CD4-positive, CD25-positive, alpha-beta regulatory T cell (primary cell): ENCODE measurements around the gene PLD6. TPM values are rescaled to one million over a fixed set of nuclear protein-coding genes. Genes with fewer than 3 reads are reported as not detected.

Experiments
- ATAC-seq, 2 donors: fragments of 150-1000 bp; cut with Tn5 transposase; one replicate each; pipeline ENCODE4 v1.10.0; 2021; ENCODE audit warnings: low read depth in 2 of 2, moderate number of reproducible peaks in 2 of 2, moderate library complexity in 1 of 2
- DNase-seq, 3 donors: peaks; one replicate each; pipeline versions ENCODE4 v3.0.0 to v3.0.0-alpha.2; 2012 to 2022; ENCODE audit warnings: mixed read lengths in 1 of 3
- H3K27ac ChIP-seq: one replicate; pipeline ENCODE4 v1.7.0; 2013; ENCODE audit warnings: mild to moderate bottlenecking, low read length; ENCODE audit not compliant: insufficient read depth, poor library complexity, severe bottlenecking
- H3K27me3 ChIP-seq: one replicate; pipeline ENCODE4 v1.7.0; 2013; ENCODE audit warnings: low read length; ENCODE audit not compliant: control insufficient read depth, insufficient read depth
- H3K36me3 ChIP-seq: one replicate; pipeline ENCODE4 v1.7.0; 2013; ENCODE audit warnings: mild to moderate bottlenecking, low read length, moderate library complexity; ENCODE audit not compliant: control insufficient read depth, insufficient read depth
- H3K4me1 ChIP-seq: 2 replicates; pipeline ENCODE4 v1.7.0; 2013; ENCODE audit warnings: mild to moderate bottlenecking, low read length; ENCODE audit not compliant: insufficient read depth, control insufficient read depth, poor library complexity, severe bottlenecking
- H3K4me3 ChIP-seq: one replicate; pipeline ENCODE4 v1.7.0; 2013; ENCODE audit warnings: low read depth, mild to moderate bottlenecking, low read length, moderate library complexity
- H3K9me3 ChIP-seq, 2 experiments: 1 replicate in 1 of 2; 2 replicates in 1 of 2; pipeline ENCODE4 v1.7.0; 2013; ENCODE audit warnings: low read length in 2 of 2, mild to moderate bottlenecking in 1 of 2, moderate library complexity in 1 of 2; ENCODE audit not compliant: control insufficient read depth in 2 of 2
- H3K27ac Mint-ChIP-seq, 3 donors: one replicate each; pipeline ENCODE4 v1.8.0; 2020 to 2022; ENCODE audit warnings: mild to moderate bottlenecking in 3 of 3, mixed read lengths in 3 of 3, moderate library complexity in 2 of 3
- H3K27me3 Mint-ChIP-seq: one replicate; pipeline ENCODE4 v1.8.0; 2022; ENCODE audit warnings: mild to moderate bottlenecking, mixed read lengths
- H3K36me3 Mint-ChIP-seq: one replicate; pipeline ENCODE4 v1.8.0; 2020; ENCODE audit warnings: mixed read lengths
- H3K4me1 Mint-ChIP-seq, 4 donors: one replicate each; pipeline ENCODE4 v1.8.0; 2020 to 2022; ENCODE audit warnings: mixed read lengths in 4 of 4, mild to moderate bottlenecking in 1 of 4
- H3K4me3 Mint-ChIP-seq, 4 donors: one replicate each; pipeline ENCODE4 v1.8.0; 2020 to 2022; ENCODE audit warnings: mild to moderate bottlenecking in 4 of 4, mixed read lengths in 4 of 4, moderate library complexity in 3 of 4
- H3K9me3 Mint-ChIP-seq, 7 donors: one replicate each; pipeline ENCODE4 v1.8.0; 2020 to 2022; ENCODE audit warnings: mixed read lengths in 7 of 7, mild to moderate bottlenecking in 3 of 7, moderate library complexity in 2 of 7
- polyA plus RNA-seq, 4 donors: library from polyadenylated mRNA; unstranded; fragments of 300-500 nt; fragmentation: Illumina TruSeq; gene quantifications; one replicate each; pipeline ENCODE4 v1.2.3, GENCODE V29; 2021
- total RNA-seq: library from RNA; stranded (reverse); gene quantifications from one replicate; pipeline ENCODE4 v1.2.3, GENCODE V29; 2022

PLD6 gene
- total and polyA plus RNA-seq, 5 donors from 2014 or later, result 8.9 to 19.3 (median 14.8) TPM

GRCh38 chr17:17224137-17224536 is 18.0 kb upstream of the PLD6 start:
- Mint-ChIP-seq H3K27me3 (no peaks in the 10 kb centered on the region), H3K4me3 (no peak overlapping the region), H3K4me1 (no peaks in the 10 kb centered on the region), H3K27ac (no peak overlapping the region), H3K9me3 (no peaks in the 10 kb centered on the region), H3K36me3 (peaks cover 38% of the 10 kb centered on the region)
- ATAC-seq (no peak), DNase-seq (no peak)
- H3K27ac ChIP-seq, result no peak overlapping the region
- H3K4me1 ChIP-seq, result no peaks in the 10 kb centered on the region
- no peaks in the 10 kb centered on the region for H3K9me3 ChIP-seq
- no peaks in the 10 kb centered on the region for H3K27me3 ChIP-seq
- no peak overlapping the region for H3K4me3 ChIP-seq
- H3K36me3 ChIP-seq, result peaks cover 89% of the 10 kb centered on the region

- Mint-ChIP-seq H3K27ac (no peak overlapping the region), H3K4me1 (no peaks in the 10 kb centered on the region), H3K27me3 (no peaks in the 10 kb centered on the region), H3K36me3 (peaks cover 36% of the 10 kb centered on the region), H3K4me3 (no peak overlapping the region), H3K9me3 (no peaks in the 10 kb centered on the region)
- no peak for DNase-seq
- Histone ChIP-seq H3K36me3 (peaks cover 89% of the 10 kb centered on the region), H3K4me3 (no peak overlapping the region), H3K9me3 (no peaks in the 10 kb centered on the region), H3K4me1 (no peaks in the 10 kb centered on the region), H3K27me3 (no peaks in the 10 kb centered on the region), H3K27ac (no peak overlapping the region)
- ATAC-seq, result no peak
Measured at GRCh38 chr17:17223736-17224135, 17.6 kb upstream of the PLD6 start.

- no peak overlapping the region for H3K4me3 Mint-ChIP-seq
- ATAC-seq (no peak), DNase-seq (no peak)
- H3K27ac ChIP-seq, result no peak overlapping the region
- H3K4me1 Mint-ChIP-seq, result no peaks in the 10 kb centered on the region
- H3K27ac Mint-ChIP-seq, result no peak overlapping the region
- no peak overlapping the region for H3K4me3 ChIP-seq
- no peaks in the 10 kb centered on the region for H3K9me3 ChIP-seq
- no peaks in the 10 kb centered on the region for H3K9me3 Mint-ChIP-seq
- no peaks in the 10 kb centered on the region for H3K4me1 ChIP-seq
- peaks cover 90% of the 10 kb centered on the region for H3K36me3 ChIP-seq
- peaks cover 49% of the 10 kb centered on the region for H3K36me3 Mint-ChIP-seq
- no peaks in the 10 kb centered on the region for H3K27me3 Mint-ChIP-seq
- H3K27me3 ChIP-seq, result no peaks in the 10 kb centered on the region
Measured at GRCh38 chr17:17221329-17221728, 15.2 kb upstream of the PLD6 start.

- H3K4me1 Mint-ChIP-seq, result no peaks in the 10 kb centered on the region
- H3K27ac Mint-ChIP-seq, result peak overlapping the region in 1 of 3 donors; percentile 26
- Histone ChIP-seq H3K27me3 (no peaks in the 10 kb centered on the region), H3K4me1 (no peaks in the 10 kb centered on the region), H3K9me3 (no peaks in the 10 kb centered on the region), H3K27ac (no peak overlapping the region), H3K36me3 (peaks cover 90% of the 10 kb centered on the region), H3K4me3 (no peak overlapping the region)
- DNase-seq (no peak), ATAC-seq (no peak)
- H3K4me3 Mint-ChIP-seq, result no peak overlapping the region
- peaks cover 56% of the 10 kb centered on the region for H3K36me3 Mint-ChIP-seq
- H3K27me3 Mint-ChIP-seq, result no peaks in the 10 kb centered on the region
- no peaks in the 10 kb centered on the region for H3K9me3 Mint-ChIP-seq
Measured at GRCh38 chr17:17220529-17220928, 14.4 kb upstream of the PLD6 start.

GRCh38 chr17:17217995-17218394 is 11.9 kb upstream of the PLD6 start:
- Mint-ChIP-seq H3K9me3 (no peaks in the 10 kb centered on the region), H3K27ac (no peak overlapping the region), H3K4me3 (no peak overlapping the region), H3K4me1 (no peaks in the 10 kb centered on the region), H3K36me3 (peaks cover 41% of the 10 kb centered on the region), H3K27me3 (no peaks in the 10 kb centered on the region)
- Histone ChIP-seq H3K27me3 (no peaks in the 10 kb centered on the region), H3K4me1 (no peaks in the 10 kb centered on the region), H3K4me3 (no peak overlapping the region), H3K27ac (no peak overlapping the region), H3K36me3 (peaks cover 87% of the 10 kb centered on the region), H3K9me3 (no peaks in the 10 kb centered on the region)
- DNase-seq, result no peak
- no peak for ATAC-seq

GRCh38 chr17:17216776-17217175 is 10.6 kb upstream of the PLD6 start:
- no peak overlapping the region for H3K27ac Mint-ChIP-seq
- Histone ChIP-seq H3K9me3 (no peaks in the 10 kb centered on the region), H3K4me3 (no peak overlapping the region), H3K27me3 (no peaks in the 10 kb centered on the region), H3K4me1 (no peaks in the 10 kb centered on the region), H3K36me3 (peaks cover 82% of the 10 kb centered on the region), H3K27ac (no peak overlapping the region)
- H3K9me3 Mint-ChIP-seq, result no peaks in the 10 kb centered on the region
- peaks cover 40% of the 10 kb centered on the region for H3K36me3 Mint-ChIP-seq
- no peak for DNase-seq
- no peaks in the 10 kb centered on the region for H3K4me1 Mint-ChIP-seq
- no peak for ATAC-seq
- no peaks in the 10 kb centered on the region for H3K27me3 Mint-ChIP-seq
- H3K4me3 Mint-ChIP-seq, result peak overlapping the region in 1 of 4 donors; percentile 56

GRCh38 chr17:17216236-17216635 is 10.1 kb upstream of the PLD6 start:
- no peaks in the 10 kb centered on the region for H3K4me1 Mint-ChIP-seq
- no peaks in the 10 kb centered on the region for H3K27me3 Mint-ChIP-seq
- H3K27me3 ChIP-seq, result no peaks in the 10 kb centered on the region
- peaks cover 81% of the 10 kb centered on the region for H3K36me3 ChIP-seq
- DNase-seq (no peak), ATAC-seq (no peak)
- no peaks in the 10 kb centered on the region for H3K9me3 Mint-ChIP-seq
- H3K27ac ChIP-seq, result no peak overlapping the region
- H3K36me3 Mint-ChIP-seq, result peaks cover 40% of the 10 kb centered on the region
- H3K27ac Mint-ChIP-seq, result peak overlapping the region in 1 of 3 donors; percentile 63
- no peak overlapping the region for H3K4me3 ChIP-seq
- no peaks in the 10 kb centered on the region for H3K9me3 ChIP-seq
- H3K4me1 ChIP-seq, result no peaks in the 10 kb centered on the region
- H3K4me3 Mint-ChIP-seq, result peak overlapping the region in 1 of 4 donors; percentile 56

GRCh38 chr17:17215575-17215974 is 9.4 kb upstream of the PLD6 start:
- Mint-ChIP-seq H3K36me3 (peaks cover 35% of the 10 kb centered on the region), H3K4me1 (no peaks in the 10 kb centered on the region), H3K9me3 (no peaks in the 10 kb centered on the region), H3K4me3 (no peak overlapping the region), H3K27ac (no peak overlapping the region), H3K27me3 (no peaks in the 10 kb centered on the region)
- Histone ChIP-seq H3K4me3 (no peak overlapping the region), H3K27ac (no peak overlapping the region), H3K27me3 (no peaks in the 10 kb centered on the region), H3K36me3 (peaks cover 76% of the 10 kb centered on the region), H3K9me3 (no peaks in the 10 kb centered on the region), H3K4me1 (no peaks in the 10 kb centered on the region)
- DNase-seq (no peak), ATAC-seq (no peak)
